ENCODE measurements around the gene VWF.

The VWF gene

DNA sequence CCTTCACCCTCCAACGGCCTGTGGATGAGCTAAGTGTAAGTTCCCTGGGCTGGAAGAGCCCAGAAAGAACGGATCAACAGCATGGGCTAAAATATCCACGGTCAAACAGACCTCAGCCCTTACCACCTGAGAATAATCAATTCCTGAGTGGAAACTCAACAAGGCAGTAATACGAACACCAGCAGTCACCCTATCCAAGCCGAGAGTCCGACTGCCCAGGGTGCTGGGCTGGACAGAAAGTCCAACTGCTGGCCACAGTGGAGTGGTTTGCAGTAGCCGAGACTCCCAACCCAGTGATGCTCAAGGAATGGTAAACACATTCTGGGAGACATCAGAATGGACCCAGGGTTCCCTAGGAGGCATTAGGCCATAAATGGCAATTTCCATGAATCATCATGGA is 216.2 kb downstream of the VWF start:
- no peak for DNase-seq

DNA sequence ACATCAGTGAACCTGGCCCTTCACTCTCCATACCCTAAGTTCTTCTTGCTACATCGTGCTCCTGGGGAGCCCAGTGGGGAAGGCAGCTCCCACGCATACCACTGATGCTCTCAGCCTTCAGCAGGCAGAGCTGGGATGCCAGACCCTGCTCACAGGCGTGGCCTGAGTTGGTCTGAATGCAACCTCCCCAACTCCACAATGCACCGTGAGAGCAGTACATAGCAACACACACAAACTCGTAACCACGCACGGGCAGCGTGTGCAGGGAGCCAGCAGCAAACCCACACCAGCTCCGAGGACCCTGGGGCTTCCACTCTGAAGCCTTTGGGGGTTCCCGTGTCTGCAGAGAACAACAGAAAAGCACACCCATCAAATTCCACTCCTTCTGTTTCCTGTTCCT is 216.7 kb downstream of the VWF start:
- no peak for DNase-seq

GRCh38 chr12:5905757-5906156 is 218.7 kb downstream of the VWF start:
- no peak for DNase-seq

GRCh38 chr12:5904969-5905368 is 219.5 kb downstream of the VWF start:
- no peak for DNase-seq

GRCh38 chr12:5904441-5904840 is 220.0 kb downstream of the VWF start:
- DNase-seq: no peak

DNA sequence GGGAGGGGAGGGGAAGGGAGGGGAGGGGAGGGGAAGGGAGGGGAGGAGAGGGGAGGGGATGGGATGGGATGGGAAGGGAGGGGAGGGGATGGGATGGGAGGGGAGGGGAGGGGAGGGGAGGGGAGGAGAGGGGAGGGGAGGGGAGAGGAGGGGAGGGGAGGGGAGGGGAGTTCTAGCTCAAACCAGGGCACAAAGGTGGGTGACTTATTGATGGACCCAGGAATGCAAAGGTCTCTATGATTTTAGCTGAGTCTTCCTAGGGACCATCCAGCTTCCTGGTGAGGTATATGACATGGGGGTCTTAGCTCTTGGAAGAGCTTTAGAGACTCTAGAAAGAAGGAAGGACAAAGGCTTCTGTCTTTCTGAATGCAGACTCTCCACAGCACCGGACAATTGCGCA is 221.7 kb downstream of the VWF start:
- DNase-seq: no peak

DNA sequence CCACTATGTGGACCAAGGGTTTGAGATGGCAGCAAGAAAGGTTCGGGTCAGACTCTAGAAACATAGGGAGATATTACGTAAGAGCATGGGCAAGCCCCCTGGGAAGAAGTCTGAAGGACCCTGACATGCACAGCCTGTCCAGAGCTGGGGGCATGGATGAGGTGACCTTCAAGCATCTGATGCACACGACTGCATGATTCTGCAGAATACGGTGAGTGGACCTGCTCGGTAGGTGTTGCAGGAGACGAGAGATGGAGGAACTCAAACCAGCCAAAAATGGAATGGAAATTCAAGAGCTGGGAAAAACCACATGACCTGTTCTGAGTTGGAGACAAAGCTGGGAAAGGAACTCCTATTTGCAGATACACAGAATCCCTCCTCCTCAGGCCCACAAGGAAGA is 223.1 kb downstream of the VWF start:
- no peak for DNase-seq

DNA sequence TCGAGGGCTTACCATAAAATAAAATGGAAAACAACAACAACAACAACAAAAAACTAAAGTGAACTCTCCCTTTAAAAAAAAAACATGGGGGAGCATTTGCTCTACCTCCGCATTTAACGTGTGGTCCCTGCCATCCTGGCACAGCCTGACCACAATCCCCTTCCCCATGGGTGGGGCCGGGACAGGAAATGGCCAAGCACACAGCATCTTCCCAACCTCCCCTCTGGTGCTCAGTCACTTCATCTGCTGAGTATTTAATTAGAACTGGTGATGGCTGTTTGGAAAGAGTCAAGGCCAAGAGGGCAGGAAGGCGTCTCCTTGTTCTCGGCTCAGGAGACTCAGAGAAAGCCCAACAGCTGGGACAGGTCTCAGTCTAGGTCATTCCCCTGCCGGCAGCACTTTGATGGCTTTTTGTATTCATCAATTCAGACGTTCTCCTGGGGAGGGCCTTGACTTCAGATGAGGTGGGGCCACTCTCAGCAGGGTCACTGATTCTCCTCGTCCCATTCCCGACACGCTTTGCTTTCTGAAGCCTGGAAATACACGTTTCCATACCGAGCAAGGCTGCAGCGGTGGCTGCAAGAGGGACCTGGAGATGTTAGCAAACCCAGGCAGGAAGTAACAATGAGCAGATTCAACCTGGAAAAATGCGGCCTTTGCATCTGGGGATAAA is 223.8 kb downstream of the VWF start:
- DNase-seq: no peak

DNA sequence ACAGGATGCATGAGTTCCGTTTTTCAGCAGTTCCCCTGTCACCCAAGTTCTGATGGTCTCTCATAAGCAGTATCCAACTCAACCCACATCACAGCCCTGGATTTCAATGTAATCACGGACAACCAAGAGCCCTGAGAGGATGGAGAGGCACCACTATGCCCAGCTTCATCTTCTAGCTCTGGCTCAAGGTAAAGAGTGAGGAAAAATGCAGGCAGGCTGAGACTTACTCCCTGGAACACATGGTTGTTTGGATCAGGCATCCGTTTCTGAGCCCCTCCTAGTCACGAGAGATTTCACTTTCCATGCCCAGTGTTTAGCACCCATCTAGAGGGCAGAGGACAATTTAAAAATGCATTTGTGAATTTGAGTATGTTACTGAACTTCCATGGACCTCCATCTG is 224.4 kb downstream of the VWF start:
- DNase-seq: no peak

DNA sequence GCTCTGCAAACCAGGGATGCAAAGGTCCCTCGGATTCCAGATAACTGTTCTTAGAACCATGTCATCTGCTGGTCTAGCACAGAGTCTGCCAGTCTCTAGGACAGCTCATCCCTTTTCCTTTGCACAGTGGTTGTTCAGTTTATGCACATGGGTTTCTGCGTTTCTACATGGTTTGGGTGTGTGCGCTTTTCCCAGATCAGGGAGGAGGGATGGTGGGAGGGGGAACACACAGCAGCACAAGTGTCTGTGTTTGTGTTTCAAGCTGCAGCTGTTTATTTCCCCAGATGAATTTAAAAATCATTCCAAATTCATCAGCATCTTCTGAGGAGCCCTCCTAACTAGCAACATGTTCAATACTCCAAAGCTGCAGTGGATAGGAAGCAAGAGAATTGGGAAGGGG is 224.8 kb downstream of the VWF start:
- no peak for DNase-seq

- DNase-seq: no peak
Observed at GRCh38 chr12:5898874-5899273, 225.6 kb downstream of the VWF start.

Measured in NCI-H146 (cell line).